Effector memory CD4-positive, alpha-beta T cell (primary cell): ENCODE data around the gene RRAGC.

Experiments
- DNase-seq, 3 donors: peaks; one replicate each; pipeline ENCODE4 v3.0.0-alpha.2; 2020
- H3K27ac ChIP-seq: 2 replicates; pipeline ENCODE4 v1.7.0; 2013; ENCODE audit warnings: mild to moderate bottlenecking, low read length, moderate library complexity; ENCODE audit not compliant: insufficient read depth, poor library complexity, severe bottlenecking
- H3K27me3 ChIP-seq: replicated peaks from 2 replicates; pipeline ENCODE4 v1.7.0; 2013; ENCODE audit warnings: mild to moderate bottlenecking, low read length; ENCODE audit not compliant: insufficient read depth, control insufficient read depth, poor library complexity, severe bottlenecking
- H3K36me3 ChIP-seq: 2 replicates; pipeline ENCODE4 v1.7.0; 2013; ENCODE audit warnings: mild to moderate bottlenecking, low read length, moderate library complexity; ENCODE audit not compliant: control insufficient read depth, insufficient read depth
- H3K4me1 ChIP-seq: 2 replicates; pipeline ENCODE4 v1.7.0; 2013; ENCODE audit warnings: low read length, mild to moderate bottlenecking; ENCODE audit not compliant: control insufficient read depth, insufficient read depth, poor library complexity, severe bottlenecking
- H3K4me3 ChIP-seq: 2 replicates; pipeline ENCODE4 v1.7.0; 2013; ENCODE audit warnings: low read length, low read depth, mild to moderate bottlenecking; ENCODE audit not compliant: insufficient read depth, poor library complexity, severe bottlenecking
- H3K9me3 ChIP-seq: 2 replicates; pipeline ENCODE4 v1.7.0; 2013; ENCODE audit warnings: mild to moderate bottlenecking, low read length, moderate library complexity; ENCODE audit not compliant: control insufficient read depth

RRAGC gene

DNA sequence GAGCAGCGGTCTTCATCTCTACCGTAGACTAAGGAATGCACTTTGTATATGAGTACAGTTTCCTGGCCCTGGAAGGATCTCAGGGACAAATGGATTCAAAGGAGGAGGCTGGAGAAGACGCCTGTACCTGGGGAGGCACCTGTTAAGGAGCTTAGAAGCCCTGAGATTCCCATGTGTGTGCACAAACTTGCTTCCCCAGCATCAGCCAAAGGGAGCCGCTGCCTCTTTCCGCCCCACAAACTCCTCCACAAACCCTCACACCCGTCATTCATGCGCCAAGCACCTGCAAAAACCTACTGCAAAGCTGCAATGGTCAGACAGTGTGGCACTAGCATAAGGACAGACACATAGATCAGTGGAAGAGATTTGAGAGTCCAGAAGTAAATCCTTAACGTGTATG is 54.5 kb downstream of the RRAGC start:
- Histone ChIP-seq H3K27ac (no peak overlapping the region), H3K4me1 (no peaks in the 10 kb centered on the region), H3K36me3 (no peaks in the 10 kb centered on the region), H3K9me3 (no peaks in the 10 kb centered on the region), H3K27me3 (peaks cover 9% of the 10 kb centered on the region), H3K4me3 (no peak overlapping the region)
- DNase-seq, result no peak

DNA sequence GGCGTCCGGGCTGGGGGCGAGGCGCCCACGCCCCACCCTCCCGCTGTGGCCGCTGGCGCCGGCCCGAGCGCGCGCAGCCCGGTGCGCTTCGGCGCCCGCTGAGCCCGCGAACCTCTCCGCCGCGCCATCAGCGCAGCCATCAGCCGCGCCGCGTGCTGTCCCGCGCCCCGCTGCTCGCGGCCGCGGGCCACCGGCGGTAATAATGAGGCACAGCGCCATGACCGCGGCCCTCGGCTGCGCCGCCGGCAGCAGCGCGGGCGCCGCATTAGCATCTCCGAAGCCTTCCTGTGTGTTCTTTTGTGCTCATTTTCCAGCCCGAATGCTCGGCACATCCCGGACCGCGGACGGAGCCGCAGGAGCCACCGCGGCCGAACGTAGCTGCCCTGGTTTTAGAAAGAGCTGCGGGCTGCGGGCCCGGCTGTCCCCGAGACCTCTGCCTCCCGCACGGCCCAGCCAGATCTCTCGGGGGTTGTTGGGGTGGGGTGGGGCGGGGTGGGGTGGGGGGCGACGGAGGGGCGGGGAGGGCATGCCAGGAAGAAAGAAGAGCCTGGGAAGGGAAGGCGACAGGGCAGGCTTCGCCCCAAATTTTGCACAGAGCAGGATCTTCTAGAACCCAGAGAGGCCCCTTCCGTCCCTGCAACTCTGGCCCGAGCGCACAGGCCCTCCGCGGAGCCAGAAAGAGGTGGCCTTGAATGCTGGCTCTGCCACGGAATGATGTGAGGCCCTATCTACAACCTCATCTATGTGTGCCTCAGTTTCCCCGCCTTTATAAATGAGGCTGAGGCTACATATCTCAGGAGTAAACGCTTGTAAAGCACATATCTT is 55.3 kb downstream of the RRAGC start:
- H3K36me3 ChIP-seq, result no peaks in the 10 kb centered on the region
- DNase-seq, result no peak
- peaks cover 9% of the 10 kb centered on the region for H3K27me3 ChIP-seq
- H3K27ac ChIP-seq, result no peak overlapping the region
- no peaks in the 10 kb centered on the region for H3K9me3 ChIP-seq
- no peak overlapping the region for H3K4me3 ChIP-seq
- H3K4me1 ChIP-seq, result no peaks in the 10 kb centered on the region

DNA sequence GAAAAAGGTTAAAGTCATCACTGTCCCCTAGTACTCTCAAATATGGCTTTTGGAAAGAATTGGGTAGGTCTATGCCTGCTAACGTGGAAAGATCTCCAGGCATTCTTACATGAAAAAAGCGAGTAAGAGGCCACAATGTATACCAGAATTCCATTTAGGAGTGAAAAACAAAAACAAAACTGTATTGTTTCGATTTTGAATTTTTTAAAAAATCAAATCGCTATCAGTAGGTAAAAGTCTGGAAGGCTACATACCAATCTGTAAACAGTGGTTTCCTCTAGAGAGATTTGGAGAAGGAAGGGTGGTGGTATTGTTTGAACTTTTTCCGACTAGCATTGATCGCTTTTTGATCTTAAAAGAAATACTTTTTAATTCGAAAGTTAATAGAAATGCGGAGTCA is 55.9 kb downstream of the RRAGC start:
- H3K4me1 ChIP-seq, result no peaks in the 10 kb centered on the region
- no peak overlapping the region for H3K27ac ChIP-seq
- no peak overlapping the region for H3K4me3 ChIP-seq
- no peaks in the 10 kb centered on the region for H3K9me3 ChIP-seq
- no peak for DNase-seq
- H3K27me3 ChIP-seq, result peaks cover 9% of the 10 kb centered on the region
- no peaks in the 10 kb centered on the region for H3K36me3 ChIP-seq

DNA sequence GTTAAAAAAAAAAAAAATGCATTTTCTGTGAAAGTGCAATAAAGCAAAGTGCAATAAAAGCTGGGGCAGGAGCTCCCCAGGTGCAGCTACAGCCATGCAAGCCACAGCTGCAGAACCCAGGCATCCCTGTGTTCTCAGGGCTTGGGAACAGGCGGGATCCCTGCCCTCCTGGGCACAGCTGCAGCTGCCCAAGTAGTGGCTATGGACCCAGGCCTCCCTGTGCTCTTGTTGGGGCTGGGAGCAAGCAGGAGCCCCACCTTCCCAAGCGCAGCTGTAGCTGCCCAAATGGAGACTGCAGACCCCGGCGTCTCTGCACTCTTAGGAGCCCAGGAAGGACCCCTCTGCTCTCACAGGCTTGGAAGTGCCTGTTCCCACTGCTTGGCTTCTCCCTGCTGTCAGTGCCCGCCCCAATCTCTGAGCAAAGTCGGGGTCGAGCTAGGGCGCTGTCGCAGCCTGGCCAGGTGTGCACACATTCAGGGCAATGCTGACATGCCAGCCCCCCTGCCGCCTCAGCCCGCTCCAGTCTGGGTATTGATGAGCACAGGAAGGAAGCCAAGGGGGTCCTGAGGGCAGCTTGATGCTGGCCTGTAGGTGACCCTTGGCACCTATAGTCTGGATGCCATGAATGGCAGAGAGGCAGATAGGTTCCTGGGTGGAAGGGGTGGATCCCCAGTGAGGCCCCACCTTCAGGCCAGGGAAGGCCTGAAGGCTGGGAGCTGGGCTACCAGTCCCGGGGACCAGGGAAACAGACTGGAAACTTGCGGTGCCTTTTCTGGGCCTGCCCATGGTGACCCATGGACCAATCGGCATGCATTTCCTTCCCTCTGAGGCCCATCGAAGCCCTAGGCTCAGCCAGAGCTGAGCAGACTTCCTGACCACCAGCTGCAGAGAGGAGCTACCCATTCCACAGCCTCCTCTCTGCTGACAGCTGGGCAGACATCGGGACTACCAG is 58.6 kb downstream of the RRAGC start:
- H3K9me3 ChIP-seq, result no peaks in the 10 kb centered on the region
- no peaks in the 10 kb centered on the region for H3K4me1 ChIP-seq
- H3K27me3 ChIP-seq, result peaks cover 9% of the 10 kb centered on the region
- H3K36me3 ChIP-seq, result no peaks in the 10 kb centered on the region
- no peak overlapping the region for H3K4me3 ChIP-seq
- DNase-seq, result no peak
- H3K27ac ChIP-seq, result no peak overlapping the region

- H3K4me1 ChIP-seq, result no peaks in the 10 kb centered on the region
- H3K27ac ChIP-seq, result no peak overlapping the region
- no peaks in the 10 kb centered on the region for H3K27me3 ChIP-seq
- DNase-seq, result no peak
- no peaks in the 10 kb centered on the region for H3K36me3 ChIP-seq
- H3K4me3 ChIP-seq, result no peak overlapping the region
- H3K9me3 ChIP-seq, result peaks cover 4% of the 10 kb centered on the region
Observed at GRCh38 chr1:38793299-38793698, 66.3 kb downstream of the RRAGC start.

DNA sequence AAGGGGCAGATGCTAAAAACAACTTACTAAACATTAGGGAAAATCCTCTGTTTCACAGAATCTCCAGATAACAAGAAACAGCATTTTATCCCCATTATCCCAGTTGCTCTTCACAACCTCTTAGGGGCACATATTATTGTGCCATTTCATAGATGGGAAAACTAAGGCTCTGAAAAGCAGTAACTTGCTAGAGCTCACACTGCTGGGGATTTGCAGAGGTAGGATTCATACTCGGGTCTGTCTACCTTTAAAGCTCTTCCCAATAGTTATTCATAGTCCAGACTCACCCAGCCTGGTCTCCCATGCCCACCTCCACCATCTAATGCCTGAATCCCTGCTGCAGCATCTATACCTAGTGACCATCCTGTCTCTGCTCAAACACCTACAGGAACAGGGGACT is 67.7 kb downstream of the RRAGC start:
- H3K27ac ChIP-seq, result no peak overlapping the region
- no peak for DNase-seq
- no peak overlapping the region for H3K4me3 ChIP-seq
- no peaks in the 10 kb centered on the region for H3K4me1 ChIP-seq
- no peaks in the 10 kb centered on the region for H3K36me3 ChIP-seq
- peaks cover 5% of the 10 kb centered on the region for H3K27me3 ChIP-seq
- peaks cover 4% of the 10 kb centered on the region for H3K9me3 ChIP-seq

- H3K27ac ChIP-seq, result no peak overlapping the region
- H3K4me3 ChIP-seq, result no peak overlapping the region
- H3K9me3 ChIP-seq, result peaks cover 4% of the 10 kb centered on the region
- H3K4me1 ChIP-seq, result no peaks in the 10 kb centered on the region
- no peak for DNase-seq
- peaks cover 6% of the 10 kb centered on the region for H3K27me3 ChIP-seq
- H3K36me3 ChIP-seq, result no peaks in the 10 kb centered on the region
Observed at GRCh38 chr1:38791164-38791515, 68.4 kb downstream of the RRAGC start.

DNA sequence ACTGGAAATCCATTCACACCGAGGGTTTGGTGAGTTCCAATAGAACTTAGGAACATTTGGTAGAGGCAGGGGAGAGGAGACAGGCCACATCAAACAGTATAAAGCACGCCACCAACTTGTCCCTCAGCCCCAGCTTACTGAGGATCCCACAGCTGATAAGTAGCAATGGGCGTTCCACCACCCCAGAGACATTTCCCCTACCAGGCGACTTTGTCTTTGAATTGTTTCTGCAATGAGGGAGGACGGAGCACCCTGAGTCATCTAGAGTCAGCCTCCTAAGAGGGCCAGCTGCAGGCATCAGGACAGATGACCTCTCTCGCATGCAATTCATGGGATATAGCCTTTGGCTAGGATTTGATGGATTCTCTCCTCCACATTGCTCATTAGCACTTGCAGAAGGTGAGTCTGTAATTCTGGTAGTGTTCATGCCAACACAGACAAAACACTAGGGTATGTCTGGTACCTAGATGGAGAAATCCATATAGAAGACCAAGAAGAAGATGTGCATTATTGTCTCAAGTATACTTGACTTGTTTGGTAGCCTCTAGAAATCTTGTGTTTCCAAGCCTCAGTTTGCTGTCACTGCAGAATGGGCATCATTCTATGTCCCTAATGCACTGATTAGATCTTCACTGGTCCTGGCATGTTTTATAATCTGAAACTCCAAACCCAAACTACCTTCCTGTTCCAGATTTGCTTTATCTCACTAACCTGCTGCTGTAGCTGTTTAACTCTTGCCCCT is 69.0 kb downstream of the RRAGC start:
- no peak for DNase-seq
- Histone ChIP-seq H3K27ac (no peak overlapping the region), H3K36me3 (no peaks in the 10 kb centered on the region), H3K9me3 (peaks cover 4% of the 10 kb centered on the region), H3K27me3 (peaks cover 8% of the 10 kb centered on the region), H3K4me1 (no peaks in the 10 kb centered on the region), H3K4me3 (no peak overlapping the region)

DNA sequence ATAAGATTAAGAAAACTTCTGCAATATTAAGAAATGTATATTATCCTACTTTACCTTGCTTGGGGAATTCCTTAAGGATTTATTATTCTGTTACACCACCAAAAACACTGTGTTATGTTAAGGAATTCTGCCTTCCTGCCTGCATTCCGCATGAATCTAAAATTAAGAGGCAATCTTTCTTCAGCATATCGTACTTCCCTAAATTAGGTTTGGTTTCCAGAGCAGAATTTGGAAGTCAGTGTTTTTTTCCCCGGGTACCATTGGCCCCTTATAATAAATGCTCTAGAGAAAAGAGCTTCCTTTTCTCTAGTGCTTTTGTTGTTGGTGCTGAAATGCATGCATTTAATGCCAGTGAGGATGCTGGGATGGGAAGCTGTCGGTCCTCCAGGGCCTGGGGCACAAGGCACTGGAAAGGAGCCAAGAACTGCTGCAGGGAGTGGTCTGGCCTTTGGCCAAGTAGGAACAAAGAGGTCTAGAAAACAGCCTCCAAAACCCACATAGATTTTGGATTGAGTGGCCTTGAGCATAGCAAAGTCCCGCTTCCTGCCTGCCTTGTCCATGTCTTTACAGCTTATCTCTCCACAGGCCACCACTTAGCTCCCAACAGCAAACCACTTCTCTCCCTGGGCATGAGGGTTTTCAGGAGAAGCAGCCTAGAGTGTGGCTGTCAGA is 69.9 kb downstream of the RRAGC start:
- no peaks in the 10 kb centered on the region for H3K36me3 ChIP-seq
- peaks cover 8% of the 10 kb centered on the region for H3K27me3 ChIP-seq
- H3K4me3 ChIP-seq, result no peak overlapping the region
- no peak overlapping the region for H3K27ac ChIP-seq
- H3K9me3 ChIP-seq, result peaks cover 4% of the 10 kb centered on the region
- no peaks in the 10 kb centered on the region for H3K4me1 ChIP-seq
- no peak for DNase-seq
